ENCODE measurements around the gene RAD18. TPM values are rescaled to one million over a fixed set of nuclear protein-coding genes. Genes with fewer than 3 reads are reported as not detected.

RAD18 gene
- total RNA-seq, 1 experiment from 2014 or later: 17.6 TPM

DNA sequence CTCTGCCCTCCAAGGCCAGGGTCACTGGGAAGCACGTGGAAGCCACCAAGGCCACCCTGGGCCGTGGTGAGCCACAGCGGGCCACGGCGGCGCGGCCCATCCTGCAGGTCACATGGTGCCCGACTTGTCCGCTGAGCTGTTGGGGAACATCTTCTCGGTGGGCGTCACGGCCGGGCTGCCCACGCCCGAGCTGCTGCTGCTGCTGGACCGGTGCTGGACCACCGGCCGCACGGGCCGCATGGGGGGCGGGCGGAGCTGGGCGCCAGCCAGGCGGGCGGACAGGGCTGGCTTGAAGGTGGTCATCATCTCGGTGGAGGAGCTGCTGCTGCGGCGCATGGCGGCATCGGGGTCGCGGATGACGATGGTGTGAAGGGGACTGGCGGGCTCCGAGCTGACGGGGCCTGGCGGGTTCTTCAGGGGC is 22.1 kb upstream of the RAD18 start:
- DNase-seq (ENCODE audit: low read depth): no peak

DNA sequence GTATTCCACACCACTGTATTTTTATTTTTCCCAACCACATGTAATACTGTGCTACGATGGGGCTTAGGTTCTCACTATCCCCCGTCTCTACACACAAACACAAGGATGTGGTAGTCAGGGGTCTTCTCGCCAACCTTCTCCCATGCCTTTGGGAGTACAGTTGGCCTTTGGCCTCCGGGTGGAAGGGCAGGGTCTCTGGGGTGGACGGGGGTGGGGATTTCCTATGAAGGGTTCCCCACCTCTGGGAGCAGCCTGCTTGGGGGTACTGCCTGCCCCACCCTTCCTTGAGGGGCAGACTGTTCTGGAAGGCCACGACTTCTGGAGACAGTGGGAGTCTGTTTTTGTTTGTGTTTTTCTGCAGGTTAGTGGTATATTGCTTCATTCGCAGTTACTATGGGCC is 21.3 kb upstream of the RAD18 start:
- DNase-seq (ENCODE audit: low read depth): no peak

DNA sequence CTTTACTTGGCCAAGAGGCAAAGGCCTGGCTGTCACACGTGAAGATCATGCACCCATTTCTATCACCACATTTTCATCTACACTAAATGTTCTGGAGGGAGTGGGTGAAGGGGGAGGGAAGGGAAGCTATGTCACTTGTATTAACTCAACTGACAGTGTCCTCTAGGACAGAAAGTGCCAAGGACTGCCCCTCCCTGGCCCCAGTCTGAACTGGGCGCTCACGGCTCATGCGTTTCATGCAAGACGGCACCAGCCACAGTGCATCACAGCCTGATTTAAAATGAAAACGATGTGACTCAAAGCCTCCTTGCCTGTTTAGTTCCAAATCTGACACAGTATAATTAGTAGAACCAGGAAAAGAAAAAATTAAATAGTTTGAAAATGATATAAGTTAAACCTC is 20.8 kb upstream of the RAD18 start:
- DNase-seq (ENCODE audit: low read depth): no peak

DNA sequence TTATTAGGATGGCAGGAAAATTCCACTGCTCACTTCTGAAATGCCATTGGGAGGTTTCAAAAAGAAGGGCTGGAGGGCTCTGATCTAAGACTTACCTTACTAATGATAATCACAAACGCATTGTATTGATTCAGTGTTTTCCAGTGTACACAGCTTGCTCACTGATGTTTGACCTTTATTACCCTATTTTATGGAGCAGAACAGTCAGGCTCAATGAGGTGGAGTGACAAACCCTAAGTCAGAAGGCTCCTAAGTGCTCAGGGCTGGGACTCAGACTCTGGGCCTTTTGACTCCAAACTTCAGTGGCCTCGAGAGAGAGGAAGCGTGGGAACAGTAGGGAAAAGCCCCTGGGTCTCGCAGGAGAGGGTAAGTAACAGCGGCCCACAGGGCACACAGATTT is 20.3 kb upstream of the RAD18 start:
- no peak for DNase-seq (ENCODE audit: low read depth)

DNA sequence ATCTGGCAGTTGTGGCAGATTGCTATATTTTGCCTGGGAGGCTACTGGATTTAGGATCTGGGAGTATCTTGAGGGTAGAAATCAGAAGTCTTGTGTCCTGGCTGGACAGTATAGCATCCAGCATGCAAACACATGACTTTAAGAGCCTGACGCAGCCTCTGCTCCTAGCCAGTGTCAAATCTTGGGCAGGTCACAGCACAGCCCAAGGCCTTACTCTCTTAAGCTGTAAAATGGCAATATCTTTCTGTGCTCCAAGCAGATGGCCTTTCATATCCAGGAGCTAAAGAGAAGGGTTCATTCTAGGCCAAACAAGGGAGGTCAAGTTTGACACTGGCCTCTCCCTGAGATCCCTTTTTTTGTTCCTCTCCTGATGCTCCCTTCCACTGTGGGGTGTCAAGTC is 19.8 kb upstream of the RAD18 start:
- no peak for DNase-seq (ENCODE audit: low read depth)

DNA sequence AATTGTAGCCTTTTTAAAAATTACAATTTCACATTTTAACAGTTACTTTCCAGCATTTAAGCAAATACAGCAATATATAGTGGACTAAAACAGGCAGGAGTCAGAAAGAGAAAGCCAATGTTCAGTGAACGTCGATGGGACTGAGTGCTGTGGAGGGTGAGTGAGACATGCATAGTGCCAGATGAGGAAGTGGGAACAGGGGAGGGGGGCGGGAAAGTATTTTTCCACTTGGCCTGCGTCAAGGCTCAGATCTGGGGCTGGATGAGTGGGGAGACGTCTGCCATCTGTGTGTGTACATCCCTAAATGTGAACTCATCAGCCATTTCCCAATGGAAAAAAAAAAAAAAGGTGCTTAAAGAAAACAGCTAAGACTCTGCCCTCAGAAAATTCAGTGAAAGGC is 19.2 kb upstream of the RAD18 start:
- DNase-seq (ENCODE audit: low read depth): no peak

DNA sequence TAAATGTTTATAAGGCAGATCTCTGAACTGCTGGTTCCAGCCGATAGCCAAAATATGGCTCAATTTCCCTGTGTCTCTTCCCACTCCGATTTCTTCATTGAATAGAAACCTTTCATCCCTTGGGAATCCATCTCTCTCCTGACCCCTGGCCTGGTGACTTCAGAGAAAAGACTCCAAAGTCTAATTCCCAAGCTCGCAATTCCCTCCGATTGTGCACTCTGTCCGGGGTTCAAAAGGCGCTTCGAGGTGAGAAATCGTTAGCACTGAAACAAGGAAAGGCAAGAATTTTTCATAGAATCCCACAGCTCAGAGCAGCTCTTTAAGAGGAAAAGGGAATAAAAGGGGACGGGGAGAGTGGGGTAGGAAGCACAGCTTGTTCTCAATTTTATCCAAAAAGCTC is 18.4 kb upstream of the RAD18 start:
- DNase-seq (ENCODE audit: low read depth): no peak

DNA sequence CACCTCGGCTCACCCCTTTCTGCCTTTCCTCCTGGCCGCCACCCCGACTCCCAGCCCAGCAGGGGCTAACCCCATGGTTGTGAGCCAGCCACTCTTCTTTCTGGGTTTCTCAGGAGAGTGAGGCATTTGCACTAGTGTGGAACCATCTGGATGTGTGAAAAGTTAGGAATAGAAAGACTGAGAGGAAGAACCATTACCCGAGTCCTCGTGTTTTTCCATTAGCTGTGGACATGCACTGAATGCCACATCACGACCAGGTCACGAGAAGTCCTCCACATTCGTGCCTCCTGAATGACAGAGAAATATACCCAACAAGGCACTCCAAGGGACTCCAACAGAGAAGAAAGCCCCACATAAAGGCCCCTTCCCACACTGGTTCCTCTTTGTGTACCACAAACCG is 18.0 kb upstream of the RAD18 start:
- DNase-seq (ENCODE audit: low read depth): no peak

DNA sequence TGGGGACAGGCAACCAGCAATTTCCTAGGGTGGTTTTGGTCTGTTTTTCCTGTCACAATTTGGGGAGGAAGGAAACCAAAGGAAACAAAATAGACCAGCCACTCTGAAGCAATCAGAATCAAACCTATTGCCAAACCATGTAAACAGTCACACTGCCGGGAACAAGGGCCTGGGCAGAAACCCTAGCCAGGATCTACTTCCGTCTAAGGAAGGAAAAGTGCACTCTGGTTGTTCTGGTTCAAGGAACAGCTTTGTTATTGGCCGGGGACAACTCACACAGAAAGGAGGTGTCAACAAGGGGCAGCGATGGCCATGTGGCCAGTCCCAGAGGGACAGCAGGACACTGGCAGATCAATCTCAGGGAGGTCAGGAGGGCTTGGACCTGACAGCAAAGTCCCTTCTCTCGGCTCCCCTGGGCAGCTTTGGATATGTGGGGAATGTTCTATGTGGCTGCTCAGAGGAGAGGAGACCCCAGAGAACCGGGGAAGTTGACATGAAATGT is 17.5 kb upstream of the RAD18 start:
- no peak for DNase-seq (ENCODE audit: low read depth)

DNA sequence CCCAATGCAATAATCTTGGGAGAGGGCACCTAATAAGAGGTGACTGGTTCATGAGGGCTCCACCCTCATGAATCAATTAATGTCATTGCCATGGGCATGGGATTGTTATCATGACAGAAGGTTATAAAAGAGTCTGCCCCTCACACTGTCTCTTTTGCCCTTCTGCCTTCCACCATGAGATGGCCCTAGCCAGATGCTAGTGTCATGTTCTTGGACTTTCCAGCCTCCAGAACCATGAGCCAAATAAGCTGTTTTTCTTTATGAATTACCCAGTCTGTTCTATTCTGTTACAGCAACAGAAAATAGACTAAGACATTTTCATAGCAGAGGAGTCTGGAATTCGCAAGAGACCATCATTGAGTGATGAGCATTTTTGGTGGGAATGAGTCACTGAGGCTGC is 16.0 kb upstream of the RAD18 start:
- DNase-seq (ENCODE audit: low read depth): no peak

DNA sequence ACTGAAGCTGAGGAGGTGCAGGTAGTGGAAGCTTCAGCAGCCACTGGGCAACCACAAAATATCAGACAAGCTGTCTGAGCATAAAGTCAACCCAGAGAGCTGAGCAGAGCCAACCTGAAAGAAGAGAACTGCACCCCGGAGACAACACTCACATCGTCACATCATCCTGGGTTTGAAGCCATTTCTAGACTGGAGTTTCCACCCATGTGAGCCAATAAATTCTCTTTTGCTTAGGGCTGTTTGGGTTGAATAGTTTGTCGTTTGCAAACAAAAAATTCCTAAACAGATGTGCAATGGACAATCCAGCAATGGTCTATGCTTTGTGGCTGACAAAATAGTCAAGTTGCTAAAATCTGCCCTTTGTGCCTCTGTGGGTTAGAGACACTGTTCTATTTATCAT is 15.3 kb upstream of the RAD18 start:
- DNase-seq (ENCODE audit: low read depth): no peak

DNA sequence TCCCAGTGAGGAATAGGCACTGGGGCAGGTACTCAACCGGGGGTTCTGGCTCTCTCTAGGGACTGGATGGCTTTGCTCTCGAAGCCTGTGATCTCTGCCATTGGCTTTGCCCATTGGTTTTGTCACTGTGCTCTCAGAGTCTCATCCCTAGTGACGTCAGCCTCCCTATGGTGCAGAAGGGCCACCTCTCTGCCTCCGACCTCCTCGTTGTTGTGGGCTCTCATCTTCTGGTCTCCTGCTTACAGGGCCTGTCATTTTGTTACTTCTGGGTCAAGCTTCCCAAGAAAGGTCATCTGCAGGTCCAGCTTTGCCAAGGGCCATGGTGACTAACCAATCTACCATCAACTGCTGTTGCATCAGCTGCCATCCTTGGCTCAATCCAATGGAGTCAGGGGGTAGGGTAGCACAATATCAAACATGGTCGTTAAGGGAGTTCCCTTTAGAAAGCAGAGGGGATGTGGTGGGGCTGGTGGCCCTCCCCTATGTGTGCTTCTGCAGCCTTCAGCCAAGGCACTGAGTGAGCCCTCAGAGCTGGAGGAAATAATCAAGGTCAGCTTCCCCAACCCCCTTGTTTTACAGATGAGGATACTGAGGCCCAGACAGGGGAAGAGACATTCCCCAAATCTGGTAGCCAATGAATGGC is 13.4 kb upstream of the RAD18 start:
- DNase-seq (ENCODE audit: low read depth): no peak

DNA sequence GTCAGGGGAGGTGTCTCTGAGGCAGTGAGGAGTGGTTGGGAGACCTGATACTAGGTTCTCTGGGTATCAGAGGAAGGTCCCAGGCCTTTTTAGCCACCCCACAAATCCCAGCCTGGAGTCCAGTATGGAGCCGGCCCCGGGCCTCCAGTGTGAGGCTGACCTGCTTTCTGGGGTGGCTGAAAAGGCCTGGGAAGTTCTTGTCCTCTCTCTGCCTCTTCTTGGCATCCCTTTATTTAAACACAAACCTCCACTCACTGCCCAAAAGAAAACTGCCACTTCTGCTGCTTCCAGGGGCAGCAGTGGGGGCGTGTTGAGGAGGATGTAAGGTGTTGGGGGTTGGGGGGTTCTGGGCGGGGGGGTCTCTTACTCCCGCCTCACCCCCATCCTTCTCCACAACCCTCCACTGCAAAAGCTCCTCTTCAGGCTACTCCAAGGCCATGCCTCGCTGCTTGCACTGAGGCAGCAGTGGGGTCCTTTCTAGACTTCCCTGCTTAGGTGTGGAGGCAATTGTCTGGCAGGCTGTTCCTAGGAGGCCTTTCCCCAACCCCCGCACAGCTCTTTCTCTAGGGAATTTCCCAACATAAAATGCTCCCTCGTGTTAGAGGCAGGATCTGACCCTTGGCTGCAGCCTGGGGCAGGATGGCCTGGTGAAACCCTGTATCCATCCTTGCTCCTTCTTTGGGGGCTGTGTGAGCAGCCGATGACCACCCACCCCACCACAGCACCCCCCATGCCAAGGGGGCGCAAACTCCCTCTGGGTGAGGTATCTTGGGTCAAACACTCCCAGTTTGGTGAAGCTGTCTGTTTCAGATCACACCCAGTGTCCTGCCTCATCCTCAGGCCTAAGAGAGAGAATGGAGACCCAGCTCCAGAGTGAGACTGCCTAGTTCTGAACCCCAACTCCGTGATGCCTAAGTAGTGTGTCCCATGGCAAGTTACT is 12.1 kb upstream of the RAD18 start:
- no peak for DNase-seq (ENCODE audit: low read depth)

DNA sequence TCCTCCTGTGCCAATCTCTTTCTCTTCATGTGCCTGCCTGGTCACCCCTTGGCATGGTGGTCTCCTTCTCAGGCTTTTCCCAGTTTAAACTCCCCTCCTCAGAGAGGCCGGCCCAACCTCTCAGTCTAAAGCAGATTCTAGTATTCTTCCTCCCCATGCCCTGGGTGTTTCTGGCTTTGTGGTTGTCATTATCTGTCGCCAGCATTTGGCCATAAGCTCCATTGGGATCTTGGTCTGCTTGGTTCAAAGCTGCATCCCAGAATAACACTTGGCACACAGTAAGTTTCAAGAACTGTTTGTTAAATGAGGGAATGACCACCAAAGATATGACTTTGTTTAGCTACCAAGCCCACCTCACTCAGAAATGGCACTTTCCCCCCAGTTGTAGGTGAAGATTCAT is 11.2 kb upstream of the RAD18 start:
- no peak for DNase-seq (ENCODE audit: low read depth)

DNA sequence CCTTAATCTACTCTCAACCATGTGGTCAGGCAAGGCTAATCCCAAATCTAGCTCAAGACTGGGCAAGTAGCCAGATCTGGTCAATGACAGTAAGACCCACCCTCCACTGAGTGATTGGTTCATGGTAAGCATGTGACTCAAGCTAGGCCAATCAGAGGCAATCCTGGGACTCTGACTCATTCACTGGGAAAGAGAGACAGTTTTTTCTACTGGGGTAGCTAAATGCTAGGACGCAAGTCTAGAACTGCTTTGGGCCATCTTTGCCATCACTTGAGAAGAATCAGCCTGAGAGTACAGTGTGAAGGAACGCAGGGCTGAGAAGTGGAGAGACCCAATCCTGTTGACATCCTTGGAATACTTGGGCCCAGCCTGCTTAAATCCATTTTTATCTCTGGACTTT is 9.4 kb upstream of the RAD18 start:
- DNase-seq (ENCODE audit: low read depth): peak; percentile 28

DNA sequence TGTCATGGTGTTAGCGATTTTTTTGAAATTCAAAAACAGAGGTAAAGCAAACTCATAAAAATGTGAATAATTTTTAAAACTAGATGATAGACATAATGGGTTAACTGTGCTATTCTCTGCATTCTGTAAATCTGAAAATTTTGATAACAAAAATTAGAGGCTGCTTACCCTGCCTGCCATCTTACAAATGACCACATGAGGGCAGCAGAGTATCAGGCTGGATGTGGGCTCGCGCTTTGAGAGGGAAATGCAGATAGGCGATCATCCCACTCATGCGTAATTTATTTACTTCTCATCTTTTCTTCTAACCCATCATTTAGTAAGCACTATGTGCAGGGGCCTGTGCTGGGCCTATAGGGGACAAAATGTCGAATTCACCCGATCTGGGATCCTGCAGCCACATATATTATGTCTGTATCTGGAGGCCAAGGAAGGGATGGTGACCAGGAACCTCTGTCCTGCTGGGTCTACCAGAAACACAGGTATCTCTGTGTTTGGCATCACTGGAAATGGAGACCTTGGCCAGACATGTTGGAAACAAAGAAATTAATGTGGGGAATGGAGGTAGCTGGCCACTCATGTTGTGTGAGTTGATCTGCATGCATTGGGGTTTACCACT is 7.8 kb upstream of the RAD18 start:
- DNase-seq (ENCODE audit: low read depth): peak; percentile 57

DNA sequence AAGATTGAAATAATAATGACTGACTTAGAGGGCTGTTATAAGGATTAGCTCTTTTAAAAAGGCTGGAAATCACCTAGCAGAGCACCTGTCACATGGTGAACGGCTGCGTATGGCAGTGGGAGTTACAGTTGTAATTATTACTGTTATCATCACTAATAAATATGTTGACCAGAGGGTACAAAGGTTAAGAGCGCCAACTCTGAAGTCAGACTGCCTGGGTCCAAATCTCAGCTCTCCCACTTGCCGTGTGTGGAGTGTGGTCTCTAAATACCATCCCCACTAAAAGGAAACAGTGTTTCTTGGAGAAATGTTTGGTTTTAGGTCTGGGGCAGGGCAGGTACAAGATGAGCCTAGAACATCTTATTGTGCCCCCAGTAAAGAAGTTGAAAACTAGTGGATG is 6.0 kb upstream of the RAD18 start:
- DNase-seq (ENCODE audit: low read depth): no peak

DNA sequence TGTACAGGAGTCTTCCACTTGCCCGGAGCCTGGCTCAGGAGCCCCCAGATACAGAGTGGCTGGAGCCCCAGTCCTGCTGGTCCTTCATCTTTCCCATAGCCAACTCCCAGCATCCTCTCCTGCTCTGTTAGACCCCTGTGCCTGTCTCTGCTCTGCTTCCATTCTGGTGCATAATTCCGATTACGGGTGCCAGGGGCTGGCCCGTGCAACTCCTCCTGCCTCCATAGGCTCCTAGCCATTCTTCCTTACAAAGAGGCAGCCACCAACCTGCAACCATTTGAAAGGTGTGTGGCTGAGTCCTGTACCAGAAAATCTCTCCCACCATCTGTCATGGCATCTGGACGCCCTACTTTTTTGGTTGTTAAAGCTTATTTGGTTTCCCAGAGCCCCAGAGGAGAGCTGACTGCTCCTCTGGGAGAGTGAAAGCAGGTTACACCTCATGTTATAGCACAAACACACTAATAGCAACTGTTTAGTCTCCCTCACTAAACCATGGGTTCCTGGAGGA is 5.2 kb upstream of the RAD18 start:
- no peak for DNase-seq (ENCODE audit: low read depth)

DNA sequence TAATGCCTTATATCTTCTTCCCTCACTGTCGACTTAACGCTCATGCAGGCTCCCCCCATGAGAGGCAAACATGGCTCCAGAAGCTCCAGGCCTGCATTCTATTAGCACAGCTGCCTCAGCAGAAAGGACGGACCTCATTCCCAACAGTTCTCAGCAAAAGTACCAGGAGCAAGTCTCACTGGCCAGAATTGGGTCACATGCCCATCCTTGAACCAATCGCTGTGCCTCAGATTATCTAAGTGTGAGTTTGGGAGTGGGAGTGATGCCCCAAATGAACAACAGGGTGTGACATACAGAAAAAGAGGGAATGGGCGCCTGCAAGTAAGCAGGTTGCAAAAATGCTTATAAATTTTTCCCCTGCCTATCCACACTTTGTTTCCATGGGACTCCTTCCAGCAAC is 4.3 kb upstream of the RAD18 start:
- no peak for DNase-seq (ENCODE audit: low read depth)

DNA sequence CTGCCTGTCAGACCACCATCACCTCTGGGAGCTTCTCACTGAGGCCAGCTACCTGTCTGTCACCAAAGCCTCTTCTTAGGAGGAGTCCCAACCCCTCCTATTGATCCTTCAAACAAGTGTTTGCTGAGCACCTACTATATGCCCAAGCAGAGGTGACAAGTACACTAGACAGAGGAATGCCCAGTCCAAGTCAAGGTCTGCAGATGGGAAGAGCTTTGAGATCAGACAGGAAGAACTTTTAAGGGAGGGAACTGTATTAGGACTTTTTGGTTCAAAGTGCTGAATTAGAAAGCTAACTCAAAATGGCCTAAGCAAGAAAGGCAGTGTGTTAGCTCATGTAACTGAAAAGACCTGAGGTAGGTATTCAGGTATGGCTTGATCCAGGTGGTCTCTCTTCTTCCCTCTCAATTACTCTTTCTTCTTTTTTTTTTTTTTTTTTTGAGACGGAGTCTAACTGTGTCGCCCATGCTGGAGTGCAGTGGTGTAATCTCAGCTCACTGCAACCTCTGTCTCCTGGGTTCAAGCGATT is 3.6 kb upstream of the RAD18 start:
- no peak for DNase-seq (ENCODE audit: low read depth)

DNA sequence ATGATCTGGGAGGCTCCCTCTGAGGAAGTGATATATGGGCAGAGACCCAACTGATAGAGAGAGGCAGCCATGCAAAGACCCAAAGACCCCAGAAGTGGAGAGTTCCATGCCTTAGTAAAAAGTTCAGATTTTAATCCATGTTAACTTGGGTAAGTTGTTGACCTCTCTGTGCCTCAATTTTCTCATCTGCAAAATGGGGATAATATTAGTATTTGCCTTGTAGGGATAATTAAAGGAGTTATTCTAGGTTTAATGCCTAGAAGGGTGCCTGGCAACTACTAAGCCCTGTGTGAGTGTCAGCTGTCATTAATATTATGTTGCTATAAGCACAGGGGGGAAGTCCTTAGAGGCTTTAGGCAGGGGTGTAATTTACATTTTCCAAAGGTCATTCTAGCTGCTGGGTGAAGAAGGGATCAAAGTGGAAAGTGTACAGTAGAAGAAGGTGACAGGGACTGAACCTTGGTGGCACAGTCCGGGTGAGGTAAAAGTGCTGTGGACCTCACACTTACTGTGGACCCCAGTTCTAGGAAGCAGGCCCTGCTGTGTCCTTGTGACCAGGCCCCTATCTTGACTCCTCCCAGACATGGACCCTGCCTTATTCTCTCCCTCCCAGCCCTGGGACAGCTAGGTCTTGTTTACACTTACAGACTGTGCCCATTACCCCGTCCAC is 3.0 kb upstream of the RAD18 start:
- no peak for DNase-seq (ENCODE audit: low read depth)

All from Daoy (cell line).